GM18520 (cell line): ENCODE results near the gene SP2.

Experiments
- ATAC-seq: cut with Tn5 transposase; IDR thresholded peaks from one replicate; pipeline ENCODE4 v1.9.1; 2021; ENCODE audit not compliant: unreplicated experiment

Gene SP2

DNA sequence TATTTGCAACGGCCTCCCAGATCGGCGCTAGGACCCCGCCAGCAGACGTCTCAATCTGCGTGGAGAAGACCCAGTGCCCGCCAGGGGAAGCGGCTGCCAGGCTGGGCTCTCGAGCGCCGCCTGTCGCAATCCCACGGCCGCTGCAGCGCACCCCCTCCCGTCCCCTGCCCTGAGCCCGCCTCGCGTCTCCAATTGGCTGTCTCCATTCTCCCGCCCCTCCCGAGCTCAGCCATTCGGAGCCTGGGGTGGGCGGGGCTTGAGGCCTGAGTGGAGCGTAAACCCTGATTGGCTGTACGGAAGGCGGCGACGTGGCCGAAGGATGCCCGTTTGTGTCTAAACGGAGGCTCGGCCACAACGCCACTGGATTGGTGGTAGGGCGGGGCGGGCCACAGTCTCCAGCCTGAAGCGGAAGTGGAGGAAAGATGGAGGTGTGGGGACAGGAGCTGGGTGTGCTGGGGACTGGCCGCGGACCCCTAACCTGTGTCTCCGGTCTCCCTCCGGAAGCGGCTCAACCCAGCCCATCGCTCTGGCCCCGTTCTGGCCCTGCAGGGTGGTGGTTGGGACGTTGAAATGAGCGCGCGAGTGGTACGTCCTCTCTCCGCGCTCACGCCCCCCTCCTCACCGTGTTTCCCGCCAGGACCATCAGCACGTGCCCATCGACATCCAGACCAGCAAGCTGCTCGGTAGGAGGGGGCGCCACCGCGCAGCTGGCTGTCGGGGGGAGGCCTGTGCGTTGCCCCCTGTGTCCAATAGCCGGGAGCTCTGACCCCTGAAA lies 74.9 kb downstream of the SP2 start, which contains the start of gene CDK5RAP3:
Gene CDK5RAP3, plus strand, starts transcription at position 389 of the 775 bp plus-strand sequence. Its CDS starts 34 bp downstream, at position 423.
- peak; percentile 98 for ATAC-seq

GRCh38 chr17:47973541-47973940 lies 77.5 kb downstream of the SP2 start:
- no peak for ATAC-seq

- ATAC-seq = no peak
Measured at GRCh38 chr17:47975189-47975822, 79.3 kb downstream of the SP2 start.

- ATAC-seq = no peak
Measured at GRCh38 chr17:47975823-47976205, 79.8 kb downstream of the SP2 start.

- ATAC-seq = no peak
Measured at GRCh38 chr17:47978324-47978723, 82.3 kb downstream of the SP2 start.
